ENCODE results near the gene GGACT. TPM values are rescaled to one million over a fixed set of nuclear protein-coding genes. Genes with fewer than 3 reads are reported as not detected.

Gene GGACT
- polyA plus RNA-seq, 3 donors: 1.7 to 8.3 (median 6.5) TPM

DNA sequence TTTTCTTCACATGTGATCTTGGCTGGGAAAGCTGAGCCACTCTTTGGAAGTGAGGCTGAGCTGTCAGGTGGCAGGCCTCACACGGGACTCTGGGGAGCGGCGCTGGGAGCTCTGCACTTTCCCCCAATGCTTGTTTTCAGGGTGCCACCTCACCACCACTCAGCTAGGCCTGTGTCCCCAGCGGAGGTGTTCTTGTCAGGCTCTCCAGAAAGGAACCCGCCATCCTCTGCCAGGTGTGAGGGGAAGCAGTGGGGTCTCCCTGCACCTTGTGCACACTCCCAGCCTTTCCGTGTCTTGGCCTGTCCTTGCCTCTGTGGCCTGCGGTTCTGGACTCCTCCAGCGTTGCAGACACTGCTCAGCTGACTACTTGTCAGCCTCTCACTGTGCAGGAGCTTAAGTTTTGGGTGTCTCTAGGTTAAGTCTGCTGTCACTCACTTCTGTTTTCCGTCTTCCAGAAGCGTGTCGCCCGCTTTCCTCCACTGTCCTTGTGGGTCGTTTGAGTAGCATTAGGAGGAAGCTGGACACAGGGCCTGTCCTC, 51.9 kb downstream of the GGACT start:
- Histone ChIP-seq H3K27ac (ENCODE audit: low read depth in 1 of 2, low read length in 2 of 2) (no peak overlapping the region), H3K27me3 (ENCODE audit: control insufficient read depth in 2 of 2, insufficient read depth in 2 of 2, low read length in 2 of 2) (no peaks in the 10 kb centered on the region), H3K4me3 (replicated peaks in 1 of 3; ENCODE audit: low read depth in 2 of 3, low read length in 3 of 3) (no peak overlapping the region), H3K36me3 (replicated peaks in 1 of 2; ENCODE audit: control insufficient read depth in 1 of 2, insufficient read depth in 2 of 2, low read length in 2 of 2) (no peaks in the 10 kb centered on the region), H3K79me2 (ENCODE audit: insufficient read depth, low read length) (no peaks in the 10 kb centered on the region), H3K4me1 (ENCODE audit: control insufficient read depth in 1 of 2, insufficient read depth in 2 of 2, low read length in 2 of 2) (no peaks in the 10 kb centered on the region), H4K20me1 (ENCODE audit: insufficient read depth, low read length) (no peaks in the 10 kb centered on the region), H3K9ac (ENCODE audit: insufficient read depth, low read length, poor library complexity, severe bottlenecking) (no peak overlapping the region), H2AFZ (ENCODE audit: insufficient read depth, low read depth, low read length, poor library complexity, severe bottlenecking) (no peak overlapping the region), H3K4me2 (replicated peaks; ENCODE audit: extremely low read depth, low read length, poor library complexity, severe bottlenecking) (no peak overlapping the region), H3K9me3 (replicated peaks in 1 of 2; ENCODE audit: control insufficient read depth in 1 of 2, insufficient read depth in 1 of 2, low read length in 2 of 2) (peaks cover 0 to 13% of the 10 kb centered on the region in 2 donors)
- TF ChIP-seq, protein P1, sequence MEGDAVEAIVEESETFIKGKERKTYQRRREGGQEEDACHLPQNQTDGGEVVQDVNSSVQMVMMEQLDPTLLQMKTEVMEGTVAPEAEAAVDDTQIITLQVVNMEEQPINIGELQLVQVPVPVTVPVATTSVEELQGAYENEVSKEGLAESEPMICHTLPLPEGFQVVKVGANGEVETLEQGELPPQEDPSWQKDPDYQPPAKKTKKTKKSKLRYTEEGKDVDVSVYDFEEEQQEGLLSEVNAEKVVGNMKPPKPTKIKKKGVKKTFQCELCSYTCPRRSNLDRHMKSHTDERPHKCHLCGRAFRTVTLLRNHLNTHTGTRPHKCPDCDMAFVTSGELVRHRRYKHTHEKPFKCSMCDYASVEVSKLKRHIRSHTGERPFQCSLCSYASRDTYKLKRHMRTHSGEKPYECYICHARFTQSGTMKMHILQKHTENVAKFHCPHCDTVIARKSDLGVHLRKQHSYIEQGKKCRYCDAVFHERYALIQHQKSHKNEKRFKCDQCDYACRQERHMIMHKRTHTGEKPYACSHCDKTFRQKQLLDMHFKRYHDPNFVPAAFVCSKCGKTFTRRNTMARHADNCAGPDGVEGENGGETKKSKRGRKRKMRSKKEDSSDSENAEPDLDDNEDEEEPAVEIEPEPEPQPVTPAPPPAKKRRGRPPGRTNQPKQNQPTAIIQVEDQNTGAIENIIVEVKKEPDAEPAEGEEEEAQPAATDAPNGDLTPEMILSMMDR (IDR thresholded peaks at IDR 0.05): no peak
- H3K9me3 Mint-ChIP-seq: peaks cover 0 to 6% (median 3%) of the 10 kb centered on the region in 7 donors
- no peaks in the 10 kb centered on the region for H3K4me1 Mint-ChIP-seq
- H3K27me3 Mint-ChIP-seq (ENCODE audit: low read depth in 3 of 3): peaks cover 0 to 6% (median 0%) of the 10 kb centered on the region in 3 donors
- H3K27ac Mint-ChIP-seq: peak overlapping the region in 1 of 7 donors; percentile 25
- DNase-seq: no peak
- 95% methylated on average over 8 of the region's 13 CpGs for WGBS (ENCODE audit: insufficient coverage)
- H3K36me3 Mint-ChIP-seq: peaks cover 3% of the 10 kb centered on the region in 2 donors
- intact Hi-C loops (cut with micrococcal nuclease): no loop called here
- no peak overlapping the region for H3K4me3 Mint-ChIP-seq

DNA sequence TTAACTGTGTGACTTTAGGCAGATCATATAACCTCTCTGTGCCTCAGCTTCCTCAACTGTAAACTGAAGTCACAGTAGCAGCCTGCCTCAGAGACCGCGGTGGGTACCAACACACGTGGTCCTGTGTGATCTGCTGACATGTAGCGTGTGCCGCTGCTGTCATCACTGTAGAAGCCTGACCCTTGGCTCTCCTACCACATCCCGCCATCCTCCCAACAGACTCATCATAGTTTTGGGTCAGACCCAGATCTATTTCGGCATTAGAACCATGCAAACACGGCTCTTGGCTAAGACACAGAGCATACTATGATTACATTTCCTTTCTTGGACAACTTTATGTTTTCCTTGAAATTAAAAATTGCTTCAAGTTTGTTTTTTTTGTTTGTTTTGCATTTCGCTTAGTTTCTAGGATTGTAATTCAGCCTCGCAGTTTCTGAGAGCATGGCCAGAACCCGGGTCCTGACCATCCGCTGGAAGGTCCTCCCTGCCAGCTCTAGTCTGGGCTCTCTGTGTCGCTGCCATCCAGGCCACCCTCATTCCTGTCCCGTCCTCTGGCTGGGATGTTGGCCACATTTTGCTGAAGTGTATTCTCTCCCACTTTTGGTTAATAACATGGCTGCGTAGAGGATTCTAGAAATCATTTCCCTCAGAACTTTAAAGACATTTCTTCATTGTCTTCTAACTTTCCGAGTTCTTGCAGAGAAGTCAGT, 53.0 kb downstream of the GGACT start:
- intact Hi-C loops (cut with micrococcal nuclease): no loop called here

More for the DNA sequence above, 53.0 kb downstream of the GGACT start:
- no peaks in the 10 kb centered on the region for H3K27me3 ChIP-seq (ENCODE audit: control insufficient read depth in 2 of 2, insufficient read depth in 2 of 2, low read length in 2 of 2)
- H3K79me2 ChIP-seq (ENCODE audit: insufficient read depth, low read length): no peaks in the 10 kb centered on the region
- no peak overlapping the region for H3K27ac ChIP-seq (ENCODE audit: low read depth in 1 of 2, low read length in 2 of 2)
- H3K9ac ChIP-seq (ENCODE audit: insufficient read depth, low read length, poor library complexity, severe bottlenecking): no peak overlapping the region
- no peak overlapping the region for H3K4me3 ChIP-seq (replicated peaks in 1 of 3; ENCODE audit: low read depth in 2 of 3, low read length in 3 of 3)
- H3K4me1 Mint-ChIP-seq: no peaks in the 10 kb centered on the region
- H3K4me2 ChIP-seq (replicated peaks; ENCODE audit: extremely low read depth, low read length, poor library complexity, severe bottlenecking): no peak overlapping the region
- H3K27ac Mint-ChIP-seq: no peak overlapping the region
- H2AFZ ChIP-seq (ENCODE audit: insufficient read depth, low read depth, low read length, poor library complexity, severe bottlenecking): no peak overlapping the region
- TF ChIP-seq, protein P1 (IDR thresholded peaks at IDR 0.05): no peak
- peaks cover 0 to 6% (median 3%) of the 10 kb centered on the region in 7 donors for H3K9me3 Mint-ChIP-seq
- 100% methylated on average over 6 of the region's 16 CpGs for WGBS (ENCODE audit: insufficient coverage)
- H3K9me3 ChIP-seq (replicated peaks in 1 of 2; ENCODE audit: control insufficient read depth in 1 of 2, insufficient read depth in 1 of 2, low read length in 2 of 2): peaks cover 0 to 13% of the 10 kb centered on the region in 2 donors
- no peak for DNase-seq
- no peak overlapping the region for H3K4me3 Mint-ChIP-seq
- H4K20me1 ChIP-seq (ENCODE audit: insufficient read depth, low read length): no peaks in the 10 kb centered on the region
- H3K4me1 ChIP-seq (ENCODE audit: control insufficient read depth in 1 of 2, insufficient read depth in 2 of 2, low read length in 2 of 2): no peaks in the 10 kb centered on the region
- peaks cover 0 to 4% (median 0%) of the 10 kb centered on the region in 3 donors for H3K27me3 Mint-ChIP-seq (ENCODE audit: low read depth in 3 of 3)
- H3K36me3 ChIP-seq (replicated peaks in 1 of 2; ENCODE audit: control insufficient read depth in 1 of 2, insufficient read depth in 2 of 2, low read length in 2 of 2): no peaks in the 10 kb centered on the region
- H3K36me3 Mint-ChIP-seq: peaks cover 3 to 7% of the 10 kb centered on the region in 2 donors

Measured in CD14-positive monocyte (primary cell).